Colonic mucosa (tissue), 4 donors: Measurements from ENCODE around the gene PEAK3. TPM values are rescaled to one million over a fixed set of nuclear protein-coding genes. Genes with fewer than 3 reads are reported as not detected.

Source experiments
- DNase-seq: peaks from one replicate; pipeline ENCODE4 v3.0.0-alpha.2; 2020
- H3K27ac ChIP-seq: fragments of 200-600 bp; one replicate; pipeline ENCODE4 v1.8.0; 2021
- H3K27me3 ChIP-seq: fragments of 200-600 bp; one replicate; pipeline ENCODE4 v1.8.0; 2021
- H3K36me3 ChIP-seq: fragments of 200-600 bp; one replicate; pipeline ENCODE4 v1.8.0; 2021
- H3K4me1 ChIP-seq: fragments of 200-600 bp; one replicate; pipeline ENCODE4 v1.8.0; 2021; ENCODE audit warnings: mild to moderate bottlenecking
- H3K4me3 ChIP-seq: fragments of 200-600 bp; one replicate; pipeline ENCODE4 v1.8.0; 2021
- H3K9ac ChIP-seq, 2 donors: one replicate each; pipeline ENCODE4 v1.7.0; 2013; ENCODE audit warnings: control low read depth in 2 of 2, low read depth in 2 of 2, low read length in 2 of 2
- H3K9me3 ChIP-seq: fragments of 200-600 bp; one replicate; pipeline ENCODE4 v1.8.0; 2021
- intact Hi-C: fragments of 100-400 bp; cut with DNase I; formaldehyde crosslinking; loops from one replicate; pipeline ENCODE4 v1.14.1; 2022
- total RNA-seq, 2 donors: library from RNA; stranded (reverse); fragmentation: NEBNext Ultra II Directional in 1 of 2; extraction: Animal tissue kit (Norgen Biotek cat#: 25700) in 1 of 2; gene quantifications; one replicate each; pipeline ENCODE4 v1.2.1, GENCODE V29; 2021
- TF ChIP-seq, protein P1 (sequence below): fragments of 200-600 bp; IDR thresholded peaks from one replicate; pipeline ENCODE4 v1.8.0; 2022; ENCODE audit warnings: antibody characterized with exemption, mild to moderate bottlenecking
- donor health status: healthy.
- donor health status: DM: no; HTN: no; CAD: no.
- donor health status: DM: no; HTN: no; CAD: no.

The PEAK3 gene
- total RNA-seq, 2 donors from 2014 or later = 0.29 to 0.72 TPM

- Histone ChIP-seq H3K9ac (no peak overlapping the region), H3K36me3 (no peaks in the 10 kb centered on the region), H3K4me3 (no peak overlapping the region), H3K27me3 (peaks cover 14% of the 10 kb centered on the region), H3K4me1 (no peaks in the 10 kb centered on the region), H3K9me3 (no peaks in the 10 kb centered on the region), H3K27ac (no peak overlapping the region)
- TF ChIP-seq, protein P1, sequence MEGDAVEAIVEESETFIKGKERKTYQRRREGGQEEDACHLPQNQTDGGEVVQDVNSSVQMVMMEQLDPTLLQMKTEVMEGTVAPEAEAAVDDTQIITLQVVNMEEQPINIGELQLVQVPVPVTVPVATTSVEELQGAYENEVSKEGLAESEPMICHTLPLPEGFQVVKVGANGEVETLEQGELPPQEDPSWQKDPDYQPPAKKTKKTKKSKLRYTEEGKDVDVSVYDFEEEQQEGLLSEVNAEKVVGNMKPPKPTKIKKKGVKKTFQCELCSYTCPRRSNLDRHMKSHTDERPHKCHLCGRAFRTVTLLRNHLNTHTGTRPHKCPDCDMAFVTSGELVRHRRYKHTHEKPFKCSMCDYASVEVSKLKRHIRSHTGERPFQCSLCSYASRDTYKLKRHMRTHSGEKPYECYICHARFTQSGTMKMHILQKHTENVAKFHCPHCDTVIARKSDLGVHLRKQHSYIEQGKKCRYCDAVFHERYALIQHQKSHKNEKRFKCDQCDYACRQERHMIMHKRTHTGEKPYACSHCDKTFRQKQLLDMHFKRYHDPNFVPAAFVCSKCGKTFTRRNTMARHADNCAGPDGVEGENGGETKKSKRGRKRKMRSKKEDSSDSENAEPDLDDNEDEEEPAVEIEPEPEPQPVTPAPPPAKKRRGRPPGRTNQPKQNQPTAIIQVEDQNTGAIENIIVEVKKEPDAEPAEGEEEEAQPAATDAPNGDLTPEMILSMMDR = no peak
- no peak for DNase-seq
- intact Hi-C loops = no loop called here
These were observed 20.6 kb upstream of the PEAK3 start for GRCh38 chr19:2302319-2303210.

DNA sequence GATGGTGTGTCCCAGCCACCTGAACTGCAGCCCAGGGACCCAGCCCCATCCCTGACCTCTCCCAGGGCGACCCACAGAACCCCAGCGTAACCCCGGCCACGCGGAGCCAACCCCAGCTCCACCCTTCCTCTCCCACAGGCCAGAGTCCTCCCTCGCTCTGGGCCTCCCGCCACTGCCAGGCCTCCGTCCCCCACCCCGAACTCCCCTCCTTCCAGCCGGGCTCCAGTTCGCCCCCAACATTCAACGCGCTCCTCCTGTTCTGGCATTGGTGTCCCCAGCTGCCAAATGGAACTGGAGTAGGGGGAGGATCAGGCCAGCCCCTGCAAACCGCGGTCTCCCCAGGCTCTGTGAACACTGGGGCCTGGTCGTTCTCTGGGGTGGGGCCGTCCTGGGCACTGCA, 18.6 kb upstream of the PEAK3 start:
- Histone ChIP-seq H3K4me3 (no peak overlapping the region), H3K27me3 (peaks cover 7% of the 10 kb centered on the region), H3K4me1 (no peaks in the 10 kb centered on the region), H3K9me3 (no peaks in the 10 kb centered on the region), H3K9ac (no peak overlapping the region), H3K36me3 (no peaks in the 10 kb centered on the region), H3K27ac (no peak overlapping the region)
- intact Hi-C loops = no loop called here
- DNase-seq = no peak
- TF ChIP-seq, protein P1 = no peak

GRCh38 chr19:2296141-2296540, 14.2 kb upstream of the PEAK3 start:
- no peak for DNase-seq
- H3K9ac ChIP-seq = no peak overlapping the region
- H3K27me3 ChIP-seq = peaks cover 7% of the 10 kb centered on the region
- no peaks in the 10 kb centered on the region for H3K36me3 ChIP-seq
- H3K27ac ChIP-seq = no peak overlapping the region
- intact Hi-C loops = no loop called here
- TF ChIP-seq, protein P1 = no peak
- no peak overlapping the region for H3K4me3 ChIP-seq
- no peaks in the 10 kb centered on the region for H3K9me3 ChIP-seq
- H3K4me1 ChIP-seq = peaks cover 1% of the 10 kb centered on the region

- peaks cover 11% of the 10 kb centered on the region for H3K4me1 ChIP-seq
- intact Hi-C loops = no loop called here
- no peak for DNase-seq
- no peak overlapping the region for H3K4me3 ChIP-seq
- no peaks in the 10 kb centered on the region for H3K9me3 ChIP-seq
- H3K27me3 ChIP-seq = peaks cover 21% of the 10 kb centered on the region
- H3K27ac ChIP-seq = no peak overlapping the region
- H3K36me3 ChIP-seq = no peaks in the 10 kb centered on the region
- H3K9ac ChIP-seq = no peak overlapping the region
- TF ChIP-seq, protein P1 = no peak
These were observed 12.8 kb upstream of the PEAK3 start for GRCh38 chr19:2294687-2295335.

DNA sequence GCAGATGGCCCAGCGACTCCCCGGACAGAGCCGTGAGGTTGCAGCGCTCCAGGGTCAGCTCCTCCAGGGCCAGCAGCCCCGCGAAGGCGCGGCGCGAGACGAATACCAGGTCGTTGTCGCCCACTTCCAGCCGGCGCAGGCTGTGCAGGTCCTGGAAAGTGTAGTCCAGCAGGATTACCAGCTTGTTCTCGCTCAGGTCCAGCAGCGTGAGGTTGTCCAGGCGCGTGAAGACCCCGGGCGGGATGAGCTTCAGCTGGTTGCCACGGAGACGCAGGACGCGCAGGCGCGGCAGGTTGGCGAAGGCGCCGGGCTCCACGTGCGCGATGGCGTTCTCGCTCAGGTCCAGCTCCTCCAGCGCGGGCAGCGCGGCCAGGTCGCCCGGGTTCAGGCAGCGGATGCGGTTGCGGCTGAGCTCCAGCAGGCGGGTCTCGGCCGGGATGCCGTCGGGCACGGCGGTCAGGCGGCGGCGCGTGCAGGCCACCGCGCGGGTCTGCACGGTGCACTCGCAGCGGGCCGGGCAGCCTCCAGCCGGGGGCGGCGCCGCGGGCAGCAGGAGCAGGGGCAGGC, 9.3 kb upstream of the PEAK3 start:
- H3K4me3 ChIP-seq = peak overlapping the region; percentile 25
- H3K4me1 ChIP-seq = peaks cover 11% of the 10 kb centered on the region
- peaks cover 34% of the 10 kb centered on the region for H3K27me3 ChIP-seq
- H3K36me3 ChIP-seq = no peaks in the 10 kb centered on the region
- no peak overlapping the region for H3K27ac ChIP-seq
- intact Hi-C loops = no loop called here
- TF ChIP-seq, protein P1 = no peak
- no peak for DNase-seq
- peak overlapping the region in 1 of 2 donors; percentile 12 for H3K9ac ChIP-seq
- H3K9me3 ChIP-seq = no peaks in the 10 kb centered on the region
